ENCODE data around the gene KRTAP9-9. TPM values are rescaled to one million over a fixed set of nuclear protein-coding genes. Genes with fewer than 3 reads are reported as not detected.
"Not testable (repeated sequence)": the region's sequence is repeated elsewhere in the genome, so short reads cannot be mapped to it uniquely, and the experiment has no call there.

KRTAP9-9 gene
- total and polyA plus RNA-seq, 12 donors, result not detected

- 40 to 54% (median 51%) methylated on average over 2 of the region's 2 CpGs for WGBS, 4 donors
- intact Hi-C loops (cut with DNase I), result no loop called here
- TF ChIP-seq CTCF (IDR thresholded peaks at IDR 0.05) (no peak), POLR2A (IDR thresholded peaks at IDR 0.05) (no peak)
These were observed 9.9 kb downstream of the KRTAP9-9 start, which contains the start of gene KRTAP9-6 for GRCh38 chr17:41265078-41265477. TSS of gene KRTAP9-6 (plus strand) at chr17:41265378. CDS start at chr17:41265378, 0 bp downstream.

DNA sequence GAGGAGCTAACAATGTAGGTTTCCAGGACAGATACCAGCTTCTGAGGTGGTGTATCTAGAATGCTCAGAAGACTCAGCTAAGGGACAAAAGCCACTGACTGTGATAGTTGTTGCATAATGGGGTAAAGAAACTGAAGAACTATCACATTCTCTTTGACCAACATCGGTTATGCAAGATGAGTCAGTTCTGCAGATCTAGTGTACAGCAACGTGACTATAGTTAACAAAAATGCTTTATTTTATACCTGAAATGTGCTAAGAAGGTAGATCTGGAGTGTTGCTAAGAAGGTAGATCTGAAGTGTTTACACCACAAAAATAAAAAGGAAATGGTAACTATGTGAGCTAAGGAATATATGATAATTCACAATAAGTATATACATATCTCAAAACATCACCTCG is 12.5 kb downstream of the KRTAP9-9 start:
- WGBS, 4 donors, result 64 to 82% methylated on average over 3 of the region's 3 CpGs; no CpG with 5 or more reads in 2 of the 4 donors

More at GRCh38 chr17:41265078-41265477, 9.9 kb downstream of the KRTAP9-9 start, which contains the start of gene KRTAP9-6:
- DNase-seq, result no peak
- H3K4me3 ChIP-seq, result no peak within 1 kb of the TSS
- no peak within 1 kb of the TSS for H3K27ac ChIP-seq
- no peaks in the 10 kb centered on the region for H3K4me1 ChIP-seq (replicated peaks in 1 of 2)
- no peaks in the 10 kb centered on the region for H3K27me3 ChIP-seq
- no peaks in the 10 kb centered on the region for H3K9me3 ChIP-seq (replicated peaks in 1 of 3)
- H3K36me3 ChIP-seq (replicated peaks in 1 of 2), result no peaks in the 10 kb centered on the region

GRCh38 chr17:41271323-41271722 is 16.1 kb downstream of the KRTAP9-9 start:
- intact Hi-C loops (cut with DNase I); DNase-seq; H3K4me1 ChIP-seq (replicated peaks in 1 of 2); H3K36me3 ChIP-seq (replicated peaks in 1 of 2); H3K9me3 ChIP-seq (replicated peaks in 1 of 3); H3K27me3 ChIP-seq; H3K4me3 ChIP-seq; H3K27ac ChIP-seq: not testable (repeated sequence)
- 63 to 67% methylated on average over 1 of the region's 1 CpG; no CpG with 5 or more reads in 2 of the 4 donors for WGBS, 4 donors

More for the DNA sequence above, 12.5 kb downstream of the KRTAP9-9 start:
- Histone ChIP-seq H3K4me3 (no peak overlapping the region), H3K4me1 (replicated peaks in 1 of 2) (no peaks in the 10 kb centered on the region), H3K27ac (no peak overlapping the region), H3K27me3 (no peaks in the 10 kb centered on the region), H3K9me3 (replicated peaks in 1 of 3) (no peaks in the 10 kb centered on the region), H3K36me3 (replicated peaks in 1 of 2) (no peaks in the 10 kb centered on the region)
- DNase-seq, result no peak
- TF ChIP-seq CTCF (IDR thresholded peaks at IDR 0.05), result no peak
- TF ChIP-seq POLR2A (IDR thresholded peaks at IDR 0.05), result no peak
- intact Hi-C loops (cut with DNase I), result no loop called here

DNA sequence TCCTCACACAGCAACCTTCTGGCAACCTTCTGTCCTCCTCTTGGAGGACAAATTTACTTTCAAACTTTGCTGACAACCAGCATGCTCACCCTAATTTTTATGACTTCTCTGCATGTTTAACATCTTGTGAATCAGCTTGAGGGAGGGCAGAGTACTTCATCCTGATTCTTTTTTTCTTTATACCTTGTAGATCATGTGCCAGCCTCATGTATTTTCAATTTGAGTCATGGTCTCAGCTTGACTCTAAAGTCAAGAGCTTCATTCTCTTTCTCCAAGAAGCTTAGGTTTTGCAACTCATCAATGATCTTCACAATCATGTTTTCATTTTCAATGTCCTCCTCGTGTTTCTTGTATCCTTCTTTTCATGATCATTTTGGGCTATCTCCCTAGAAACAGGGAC is 16.7 kb downstream of the KRTAP9-9 start:
- TF ChIP-seq CTCF (IDR thresholded peaks at IDR 0.05) (no peak), POLR2A (IDR thresholded peaks at IDR 0.05) (no peak)
- Histone ChIP-seq H3K9me3 (replicated peaks in 1 of 3) (no peaks in the 10 kb centered on the region), H3K36me3 (replicated peaks in 1 of 2) (no peaks in the 10 kb centered on the region), H3K4me1 (replicated peaks in 1 of 2) (no peaks in the 10 kb centered on the region), H3K4me3 (no peak overlapping the region), H3K27me3 (no peaks in the 10 kb centered on the region), H3K27ac (no peak overlapping the region)
- DNase-seq, result no peak
- 52 to 68% methylated on average over 1 of the region's 1 CpG; no CpG with 5 or more reads in 2 of the 4 donors for WGBS, 4 donors
- intact Hi-C loops (cut with DNase I), result no loop called here

DNA sequence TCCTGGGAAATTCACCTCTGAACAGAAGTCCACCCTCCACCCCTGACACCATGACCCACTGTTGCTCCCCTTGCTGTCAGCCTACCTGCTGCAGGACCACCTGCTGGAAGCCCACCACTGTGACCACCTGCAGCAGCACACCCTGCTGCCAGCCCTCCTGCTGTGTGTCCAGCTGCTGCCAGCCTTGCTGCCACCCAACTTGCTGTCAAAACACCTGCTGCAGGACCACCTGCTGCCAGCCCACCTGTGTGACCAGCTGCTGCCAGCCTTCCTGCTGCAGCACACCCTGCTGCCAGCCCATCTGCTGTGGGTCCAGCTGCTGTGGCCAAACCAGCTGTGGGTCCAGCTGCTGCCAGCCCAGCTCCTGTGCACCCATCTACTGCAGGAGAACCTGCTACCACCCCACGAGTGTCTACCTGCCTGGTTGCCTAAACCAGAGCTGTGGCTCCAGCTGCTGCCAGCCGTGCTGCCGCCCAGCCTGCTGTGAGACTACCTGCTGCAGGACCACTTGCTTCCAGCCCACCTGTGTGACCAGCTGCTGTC is 20.5 kb downstream of the KRTAP9-9 start, which contains the start of gene KRTAP9-7:
TSS of gene KRTAP9-7 (plus strand) at position 51 of the 543 bp plus-strand sequence. CDS start at position 51, 0 bp downstream.
- H3K4me3 ChIP-seq; H3K4me1 ChIP-seq (replicated peaks in 1 of 2); H3K36me3 ChIP-seq (replicated peaks in 1 of 2); H3K27me3 ChIP-seq; H3K27ac ChIP-seq; H3K9me3 ChIP-seq (replicated peaks in 1 of 3); DNase-seq; intact Hi-C loops (cut with DNase I): not testable (repeated sequence)
- WGBS, 4 donors, result 62 to 80% (median 70%) methylated on average over 2 to 3 of the region's 3 CpGs; no CpG with 5 or more reads in 1 of the 4 donors

Measured in adrenal gland (tissue), 12 donors.